ENCODE results near the gene PARD6B.

GRCh38 chr20:50735813-50736212 is 4.4 kb downstream of the PARD6B start:
- TF ChIP-seq CTCF (IDR thresholded peaks at IDR 0.05; ENCODE audit: poor library complexity), result no peak
- no peak for TF ChIP-seq EZH2phosphoT487 (IDR thresholded peaks at IDR 0.05; ENCODE audit: low read depth, severe bottlenecking, unreplicated experiment)
